Suprapubic skin (tissue), 4 donors: ENCODE results near the gene PILRB.

Experiments
- CTCF ChIP-seq, 2 donors: fragments of 200-600 bp in 1 of 2; fragments of 450-650 bp in 1 of 2; sonication (generic) in 1 of 2; IDR thresholded peaks; one replicate each; pipeline ENCODE4 v1.5.1; 2016 to 2019; ENCODE audit warnings: antibody characterized with exemption in 2 of 2, mild to moderate bottlenecking in 1 of 2, moderate library complexity in 1 of 2
- EP300 ChIP-seq: sonication (generic); formaldehyde crosslinking; IDR thresholded peaks from one replicate; pipeline ENCODE4 v1.6.1; 2017; ENCODE audit warnings: antibody characterized with exemption
- POLR2A ChIP-seq, 2 donors: fragments of 450-650 bp; IDR thresholded peaks; one replicate each; pipeline ENCODE4 v1.6.1; 2017; ENCODE audit warnings: antibody characterized with exemption in 2 of 2, mild to moderate bottlenecking in 2 of 2, moderate library complexity in 2 of 2
- POLR2AphosphoS5 ChIP-seq, 3 donors: sonication (generic); formaldehyde crosslinking; IDR thresholded peaks; one replicate each; pipeline ENCODE4 v1.6.1; 2017; ENCODE audit warnings: antibody characterized with exemption in 3 of 3

- TF ChIP-seq CTCF (IDR thresholded peaks at IDR 0.05) (no peak), POLR2AphosphoS5 (IDR thresholded peaks at IDR 0.05) (no peak), POLR2A (IDR thresholded peaks at IDR 0.05) (no peak), EP300 (no peak)
Measured at GRCh38 chr7:100393233-100393905, 35.5 kb downstream of the PILRB start.
